Activated naive CD8-positive, alpha-beta T cell treated with anti-CD3 and anti-CD28 coated beads, Interleukin-2, amount 50 U/mL, for 24 hours (primary cell): ENCODE results near the gene FOXP1.

Source experiments
- ATAC-seq: fragments of 150-1000 bp; cut with Tn5 transposase; one replicate; pipeline ENCODE4 v1.10.0; 2021
- DNase-seq: peaks from one replicate; pipeline ENCODE4 v3.0.0; 2021
- H3K27ac Mint-ChIP-seq: one replicate; pipeline ENCODE4 v1.8.0; 2021; ENCODE audit warnings: mild to moderate bottlenecking, mixed read lengths
- H3K27me3 Mint-ChIP-seq: one replicate; pipeline ENCODE4 v1.8.0; 2021; ENCODE audit warnings: mixed read lengths
- H3K36me3 Mint-ChIP-seq: one replicate; pipeline ENCODE4 v1.8.0; 2021; ENCODE audit warnings: low read depth, mixed read lengths
- H3K4me1 Mint-ChIP-seq: one replicate; pipeline ENCODE4 v1.8.0; 2021; ENCODE audit warnings: mixed read lengths
- H3K4me3 Mint-ChIP-seq: one replicate; pipeline ENCODE4 v1.8.0; 2021; ENCODE audit warnings: mild to moderate bottlenecking, moderate library complexity, mixed read lengths
- H3K9me3 Mint-ChIP-seq: one replicate; pipeline ENCODE4 v1.8.0; 2021; ENCODE audit warnings: mixed read lengths

Gene FOXP1

GRCh38 chr3:71310980-71311660 is 272.4 kb downstream of the FOXP1 start:
- ATAC-seq (peak; percentile 24), DNase-seq (no peak)
- Mint-ChIP-seq H3K4me3 (no peak overlapping the region), H3K4me1 (peaks cover 82% of the 10 kb centered on the region), H3K27me3 (no peaks in the 10 kb centered on the region), H3K36me3 (peaks cover 12% of the 10 kb centered on the region), H3K27ac (peak overlapping the region; percentile 82), H3K9me3 (no peaks in the 10 kb centered on the region)

GRCh38 chr3:71310359-71310979 is 273.1 kb downstream of the FOXP1 start:
- Mint-ChIP-seq H3K4me3 (no peak overlapping the region), H3K27ac (peak overlapping the region; percentile 32), H3K4me1 (peaks cover 81% of the 10 kb centered on the region), H3K36me3 (peaks cover 14% of the 10 kb centered on the region), H3K27me3 (no peaks in the 10 kb centered on the region), H3K9me3 (no peaks in the 10 kb centered on the region)
- no peak for ATAC-seq
- no peak for DNase-seq

GRCh38 chr3:71309886-71310285 is 273.6 kb downstream of the FOXP1 start:
- peak overlapping the region; percentile 83 for H3K27ac Mint-ChIP-seq
- peak overlapping the region; percentile 30 for H3K4me3 Mint-ChIP-seq

GRCh38 chr3:71309342-71309741 is 274.2 kb downstream of the FOXP1 start:
- Mint-ChIP-seq H3K4me3 (peak overlapping the region; percentile 71), H3K9me3 (no peaks in the 10 kb centered on the region), H3K27me3 (no peaks in the 10 kb centered on the region), H3K27ac (peak overlapping the region; percentile 83), H3K4me1 (peaks cover 73% of the 10 kb centered on the region), H3K36me3 (peaks cover 15% of the 10 kb centered on the region)
- DNase-seq (peak; percentile 59), ATAC-seq (peak; percentile 68)

More at GRCh38 chr3:71309886-71310285, 273.6 kb downstream of the FOXP1 start:
- no peak for ATAC-seq
- Mint-ChIP-seq H3K9me3 (no peaks in the 10 kb centered on the region), H3K36me3 (peaks cover 15% of the 10 kb centered on the region), H3K4me1 (peaks cover 77% of the 10 kb centered on the region), H3K27me3 (no peaks in the 10 kb centered on the region)
- no peak for DNase-seq

- Mint-ChIP-seq H3K36me3 (peaks cover 15% of the 10 kb centered on the region), H3K27ac (peak overlapping the region; percentile 83), H3K9me3 (no peaks in the 10 kb centered on the region), H3K4me1 (peaks cover 78% of the 10 kb centered on the region), H3K27me3 (no peaks in the 10 kb centered on the region), H3K4me3 (peak overlapping the region; percentile 71)
- DNase-seq (no peak), ATAC-seq (peak; percentile 61)
These were observed 274.7 kb downstream of the FOXP1 start for GRCh38 chr3:71308836-71309235.

GRCh38 chr3:71307991-71308697 is 275.4 kb downstream of the FOXP1 start:
- H3K27me3 Mint-ChIP-seq, result no peaks in the 10 kb centered on the region
- H3K4me3 Mint-ChIP-seq, result peak overlapping the region; percentile 71
- peaks cover 83% of the 10 kb centered on the region for H3K4me1 Mint-ChIP-seq
- no peaks in the 10 kb centered on the region for H3K9me3 Mint-ChIP-seq
- peaks cover 17% of the 10 kb centered on the region for H3K36me3 Mint-ChIP-seq
- DNase-seq (no peak), ATAC-seq (no peak)
- peak overlapping the region; percentile 83 for H3K27ac Mint-ChIP-seq

GRCh38 chr3:71305231-71306206 is 278.0 kb downstream of the FOXP1 start:
- Mint-ChIP-seq H3K9me3 (no peaks in the 10 kb centered on the region), H3K27me3 (no peaks in the 10 kb centered on the region), H3K4me1 (peaks cover 86% of the 10 kb centered on the region), H3K4me3 (peak overlapping the region; percentile 95), H3K36me3 (peaks cover 10% of the 10 kb centered on the region), H3K27ac (peak overlapping the region; percentile 95)
- DNase-seq, result peak; percentile 51
- ATAC-seq, result no peak

- H3K4me3 Mint-ChIP-seq, result peak overlapping the region; percentile 95
- H3K9me3 Mint-ChIP-seq, result no peaks in the 10 kb centered on the region
- DNase-seq (no peak), ATAC-seq (no peak)
- no peaks in the 10 kb centered on the region for H3K27me3 Mint-ChIP-seq
- H3K36me3 Mint-ChIP-seq, result peaks cover 9% of the 10 kb centered on the region
- peak overlapping the region; percentile 95 for H3K27ac Mint-ChIP-seq
- H3K4me1 Mint-ChIP-seq, result peaks cover 86% of the 10 kb centered on the region
These were observed 278.8 kb downstream of the FOXP1 start for GRCh38 chr3:71304684-71305083.

GRCh38 chr3:71304247-71304646 is 279.3 kb downstream of the FOXP1 start:
- Mint-ChIP-seq H3K4me3 (peak overlapping the region; percentile 95), H3K27me3 (no peaks in the 10 kb centered on the region), H3K27ac (peak overlapping the region; percentile 95), H3K4me1 (peaks cover 86% of the 10 kb centered on the region), H3K36me3 (peaks cover 11% of the 10 kb centered on the region), H3K9me3 (no peaks in the 10 kb centered on the region)
- ATAC-seq (no peak), DNase-seq (no peak)

GRCh38 chr3:71303627-71304200 is 279.8 kb downstream of the FOXP1 start:
- ATAC-seq, result no peak
- Mint-ChIP-seq H3K4me3 (peak overlapping the region; percentile 95), H3K4me1 (peaks cover 86% of the 10 kb centered on the region), H3K27me3 (no peaks in the 10 kb centered on the region), H3K36me3 (peaks cover 14% of the 10 kb centered on the region), H3K27ac (peak overlapping the region; percentile 95), H3K9me3 (no peaks in the 10 kb centered on the region)
- DNase-seq, result no peak

GRCh38 chr3:71302604-71303003 is 280.9 kb downstream of the FOXP1 start:
- Mint-ChIP-seq H3K36me3 (peaks cover 23% of the 10 kb centered on the region), H3K27ac (peak overlapping the region; percentile 95), H3K9me3 (no peaks in the 10 kb centered on the region), H3K4me3 (peak overlapping the region; percentile 95), H3K4me1 (peaks cover 86% of the 10 kb centered on the region), H3K27me3 (no peaks in the 10 kb centered on the region)
- peak; percentile 30 for ATAC-seq
- DNase-seq, result no peak

- DNase-seq (no peak), ATAC-seq (peak; percentile 62)
- Mint-ChIP-seq H3K4me3 (peak overlapping the region; percentile 95), H3K9me3 (no peaks in the 10 kb centered on the region), H3K27me3 (no peaks in the 10 kb centered on the region), H3K4me1 (peaks cover 88% of the 10 kb centered on the region), H3K27ac (peak overlapping the region; percentile 95), H3K36me3 (peaks cover 36% of the 10 kb centered on the region)
These were observed 282.6 kb downstream of the FOXP1 start for GRCh38 chr3:71300951-71301393.

GRCh38 chr3:71299160-71299559 is 284.4 kb downstream of the FOXP1 start:
- Mint-ChIP-seq H3K4me3 (peak overlapping the region; percentile 37), H3K9me3 (no peaks in the 10 kb centered on the region), H3K27ac (peak overlapping the region; percentile 95), H3K36me3 (peaks cover 50% of the 10 kb centered on the region), H3K4me1 (peaks cover 97% of the 10 kb centered on the region), H3K27me3 (no peaks in the 10 kb centered on the region)
- peak; percentile 46 for DNase-seq
- ATAC-seq, result peak; percentile 66
